Prostate gland (tissue), 2 donors: ENCODE data around the gene PIH1D1. TPM values are rescaled to one million over a fixed set of nuclear protein-coding genes. Genes with fewer than 3 reads are reported as not detected.
A peak's percentile ranks its signal among the peaks of the same experiment; 100 is the strongest.

Experiments
- DNase-seq: peaks from one replicate; pipeline ENCODE4 v3.0.0-alpha.2; 2019; ENCODE audit warnings: low spot score
- H3K27ac ChIP-seq, 2 donors: fragments of 200-600 bp; sonication (generic); 2 replicates each; pipeline ENCODE4 v1.5.1; 2017 to 2019
- H3K27me3 ChIP-seq: fragments of 200-600 bp; sonication (generic); replicated peaks from 2 replicates; pipeline ENCODE4 v1.5.1; 2019; ENCODE audit not compliant: insufficient read depth
- H3K36me3 ChIP-seq, 2 donors: fragments of 200-600 bp; sonication (generic); 1 replicate in 1 of 2; 2 replicates in 1 of 2; pipeline versions ENCODE4 v1.5.1 to v1.8.1; 2017 to 2019
- H3K4me1 ChIP-seq: fragments of 200-600 bp; sonication (generic); replicated peaks from 2 replicates; pipeline ENCODE4 v1.5.1; 2019
- H3K4me3 ChIP-seq, 2 donors: fragments of 200-600 bp; sonication (generic); 2 replicates each; pipeline ENCODE4 v1.5.1; 2017 to 2019
- H3K9me3 ChIP-seq: fragments of 200-600 bp; sonication (generic); 2 replicates; pipeline ENCODE4 v1.5.1; 2017
- POLR2A ChIP-seq: fragments of 450-650 bp; IDR thresholded peaks from one replicate; pipeline ENCODE4 v1.6.1; 2016; ENCODE audit warnings: antibody characterized with exemption, mild to moderate bottlenecking
- POLR2AphosphoS5 ChIP-seq: sonication (generic); formaldehyde crosslinking; IDR thresholded peaks from one replicate; pipeline ENCODE4 v1.6.1; 2017; ENCODE audit warnings: antibody characterized with exemption
- WGBS: methylation state at CpG from one replicate; pipeline ENCODE4 v1.1.5; 2018; 5-methylcytosine and 5-hydroxymethylcytosine counted together
- intact Hi-C: fragments of 100-400 bp; cut with DNase I; formaldehyde crosslinking; loops from one replicate; pipeline ENCODE4 v1.14.2; 2022
- total RNA-seq, 2 donors: library from RNA; depleted of rRNA; stranded (reverse); fragments of >200 nt; gene quantifications; one replicate each; pipeline ENCODE4 v1.1.0, GENCODE V29; 2016
- TF ChIP-seq, protein P1 (sequence below), 4 experiments: fragments of 200-600 bp in 2 of 4; fragments of 450-650 bp in 2 of 4; sonication (generic) in 2 of 4; IDR thresholded peaks; 1 replicate in 3 of 4; 2 replicates in 1 of 4; pipeline ENCODE4 v1.5.1; 2016 to 2019; ENCODE audit warnings: antibody characterized with exemption in 4 of 4, mild to moderate bottlenecking in 2 of 4, moderate library complexity in 2 of 4

Gene PIH1D1
- total RNA-seq, 2 donors from 2014 or later, result 93.0 to 123 TPM

GRCh38 chr19:49443366-49444099 is 8.1 kb downstream of the PIH1D1 start:
- H3K4me1 ChIP-seq, result no peaks in the 10 kb centered on the region
- H3K4me3 ChIP-seq, result peak overlapping the region; percentile 38 to 52
- intact Hi-C loops, result loop anchor here (2.0 to 5.0 kb wide), 2 partner anchors 51 to 216 kb away; no protein-coding TSS in a partner anchor
- no peaks in the 10 kb centered on the region for H3K36me3 ChIP-seq
- DNase-seq, result peak; percentile 94
- H3K27ac ChIP-seq, result peak overlapping the region; percentile 50 to 76
- WGBS, result under 1% methylated on average over 40 of the region's 47 CpGs
- no peaks in the 10 kb centered on the region for H3K9me3 ChIP-seq
- peak; percentile 82 for TF ChIP-seq POLR2AphosphoS5
- TF ChIP-seq, protein P1, sequence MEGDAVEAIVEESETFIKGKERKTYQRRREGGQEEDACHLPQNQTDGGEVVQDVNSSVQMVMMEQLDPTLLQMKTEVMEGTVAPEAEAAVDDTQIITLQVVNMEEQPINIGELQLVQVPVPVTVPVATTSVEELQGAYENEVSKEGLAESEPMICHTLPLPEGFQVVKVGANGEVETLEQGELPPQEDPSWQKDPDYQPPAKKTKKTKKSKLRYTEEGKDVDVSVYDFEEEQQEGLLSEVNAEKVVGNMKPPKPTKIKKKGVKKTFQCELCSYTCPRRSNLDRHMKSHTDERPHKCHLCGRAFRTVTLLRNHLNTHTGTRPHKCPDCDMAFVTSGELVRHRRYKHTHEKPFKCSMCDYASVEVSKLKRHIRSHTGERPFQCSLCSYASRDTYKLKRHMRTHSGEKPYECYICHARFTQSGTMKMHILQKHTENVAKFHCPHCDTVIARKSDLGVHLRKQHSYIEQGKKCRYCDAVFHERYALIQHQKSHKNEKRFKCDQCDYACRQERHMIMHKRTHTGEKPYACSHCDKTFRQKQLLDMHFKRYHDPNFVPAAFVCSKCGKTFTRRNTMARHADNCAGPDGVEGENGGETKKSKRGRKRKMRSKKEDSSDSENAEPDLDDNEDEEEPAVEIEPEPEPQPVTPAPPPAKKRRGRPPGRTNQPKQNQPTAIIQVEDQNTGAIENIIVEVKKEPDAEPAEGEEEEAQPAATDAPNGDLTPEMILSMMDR (IDR thresholded peaks at IDR 0.05), result peak; percentile 69 to 91 (median 86)
- TF ChIP-seq POLR2A, result no peak
- H3K27me3 ChIP-seq, result peaks cover 15% of the 10 kb centered on the region

DNA sequence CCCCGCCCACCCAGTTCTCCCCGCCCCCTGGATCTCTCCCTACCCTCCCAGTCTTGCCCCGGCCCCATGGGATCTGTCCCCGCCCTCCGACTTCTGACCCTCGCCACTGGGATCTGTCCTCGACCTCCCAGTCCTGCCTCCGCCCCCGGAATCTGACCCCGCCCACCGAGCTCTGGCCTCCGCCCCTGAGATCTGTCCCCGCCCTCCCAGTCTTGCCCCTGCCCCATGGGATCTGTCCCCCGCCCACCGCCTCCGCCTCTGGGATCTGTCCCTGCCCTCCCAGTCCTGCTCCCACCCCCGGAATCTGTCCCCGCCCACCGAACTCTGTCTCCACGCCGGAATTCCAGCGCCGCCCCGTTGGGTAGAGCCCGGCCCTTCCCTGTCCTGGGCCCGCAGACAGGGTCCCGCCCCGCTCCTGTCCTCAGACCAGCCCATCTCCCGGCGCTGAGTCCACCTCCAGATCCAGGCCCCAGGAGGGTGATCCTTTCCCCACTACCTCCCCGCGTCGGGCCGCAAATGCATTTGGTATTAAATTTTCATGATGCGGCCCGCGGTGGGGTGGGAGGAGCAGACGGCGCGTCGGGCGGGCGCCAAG is 8.7 kb downstream of the PIH1D1 start:
- Histone ChIP-seq H3K4me3 (peak overlapping the region; percentile 38 to 52), H3K36me3 (no peaks in the 10 kb centered on the region), H3K27me3 (peaks cover 15% of the 10 kb centered on the region), H3K27ac (peak overlapping the region; percentile 50 to 76), H3K4me1 (no peaks in the 10 kb centered on the region), H3K9me3 (no peaks in the 10 kb centered on the region)
- intact Hi-C loops, result loop anchor here (2.0 to 5.0 kb wide), 2 partner anchors 50 to 216 kb away; no protein-coding TSS in a partner anchor
- TF ChIP-seq, protein P1 (IDR thresholded peaks at IDR 0.05), result no peak
- TF ChIP-seq POLR2A (no peak), POLR2AphosphoS5 (no peak)
- WGBS, result 2% methylated on average over 43 of the region's 43 CpGs
- peak; percentile 75 for DNase-seq

DNA sequence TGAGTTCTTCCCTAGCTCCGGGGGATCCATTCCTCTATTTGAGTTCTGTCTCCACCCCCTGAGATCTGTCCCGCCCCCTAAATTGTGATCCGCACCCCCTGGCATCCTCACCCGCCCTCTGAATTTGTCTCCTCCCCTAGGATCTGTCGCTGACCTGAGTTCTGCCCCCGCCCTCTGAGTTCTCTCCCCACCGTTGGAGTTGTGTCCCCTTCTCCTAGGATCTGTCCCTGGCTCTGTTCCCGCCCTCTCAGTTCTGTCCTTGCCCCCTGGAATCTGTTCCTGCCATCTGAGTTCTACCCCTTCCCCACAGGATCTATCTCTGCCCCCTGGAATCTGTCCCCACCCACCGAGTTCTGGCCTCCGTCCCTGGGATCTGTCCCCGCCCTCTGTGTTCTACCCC is 9.3 kb downstream of the PIH1D1 start:
- intact Hi-C loops, result loop anchor here (2.0 to 5.0 kb wide), 2 partner anchors 50 to 215 kb away; no protein-coding TSS in a partner anchor
- Histone ChIP-seq H3K9me3 (no peaks in the 10 kb centered on the region), H3K27me3 (peaks cover 15% of the 10 kb centered on the region), H3K36me3 (no peaks in the 10 kb centered on the region), H3K4me3 (peak overlapping the region; percentile 38 to 52), H3K27ac (no peak overlapping the region), H3K4me1 (no peaks in the 10 kb centered on the region)
- TF ChIP-seq, protein P1 (IDR thresholded peaks at IDR 0.05), result no peak
- TF ChIP-seq POLR2A (no peak), POLR2AphosphoS5 (no peak)
- WGBS, result 7% methylated on average over 11 of the region's 11 CpGs
- no peak for DNase-seq

- TF ChIP-seq POLR2A, result no peak
- TF ChIP-seq, protein P1 (IDR thresholded peaks at IDR 0.05), result no peak
- TF ChIP-seq POLR2AphosphoS5, result no peak
- H3K4me1 ChIP-seq, result no peaks in the 10 kb centered on the region
- H3K4me3 ChIP-seq, result no peak overlapping the region
- H3K27ac ChIP-seq, result no peak overlapping the region
- no peak for DNase-seq
- 22% methylated on average over 14 of the region's 14 CpGs for WGBS
- H3K9me3 ChIP-seq, result no peaks in the 10 kb centered on the region
- H3K27me3 ChIP-seq, result peaks cover 15% of the 10 kb centered on the region
- intact Hi-C loops, result loop anchor here (2.0 to 5.0 kb wide), 2 partner anchors 49 to 215 kb away; no protein-coding TSS in a partner anchor
- no peaks in the 10 kb centered on the region for H3K36me3 ChIP-seq
Observed at GRCh38 chr19:49441960-49442350, 9.7 kb downstream of the PIH1D1 start.
